Heart left ventricle (tissue), 13 donors: Measurements from ENCODE around the gene ZNF408.

Source experiments
- POLR2A ChIP-seq, 2 donors: fragments of 450-650 bp; IDR thresholded peaks; one replicate each; pipeline ENCODE4 v1.6.1; 2017; ENCODE audit warnings: antibody characterized with exemption in 2 of 2, mild to moderate bottlenecking in 2 of 2, moderate library complexity in 2 of 2
- TF ChIP-seq, protein P1 (sequence below), 12 donors: fragments of 200-600 bp; sonication (generic) in 4 of 12; IDR thresholded peaks; one replicate each; pipeline versions ENCODE4 v1.5.0 to v1.8.0; 2018 to 2022; ENCODE audit warnings: antibody characterized with exemption in 12 of 12, mild to moderate bottlenecking in 5 of 12
- donor health status: ischemic (EF 13 %, LVEDD 7.1; RV severe dilation, severe dysfunction).
- donor health status: DM: no; HTN: yes; CAD: no.
- donor health status: DM: no; HTN: no; CAD: no.
- donor health status: ischemic (EF 25% LVEDD 6.9; RV normal size, moderate dysfunction).
- donor health status: ischemic (EF 25% LVEDD 5.7; RV mildly dilated, moderate dysfunction).
- donor health status: ischemic (EF 35%, LVEDD 5.7; RV mildly dilated, moderate dysfunction).
- donor health status: nonischemic (EF 11% LVEDD 7.7; RV severe dilation, severe dysfunction).
- donor health status: DM: yes; HTN: yes; CAD: no.
- donor health status: PGD.
- donor health status: ischemic (EF 29% LVEDD 5.4; RV normal size, mild dysfunction).
- donor health status: nonischemic (EF 23%, LVEDD 6.1; RV moderate dilation, normal function).

GRCh38 chr11:46663277-46663940 is 37.4 kb upstream of the ZNF408 start:
- TF ChIP-seq, protein P1, sequence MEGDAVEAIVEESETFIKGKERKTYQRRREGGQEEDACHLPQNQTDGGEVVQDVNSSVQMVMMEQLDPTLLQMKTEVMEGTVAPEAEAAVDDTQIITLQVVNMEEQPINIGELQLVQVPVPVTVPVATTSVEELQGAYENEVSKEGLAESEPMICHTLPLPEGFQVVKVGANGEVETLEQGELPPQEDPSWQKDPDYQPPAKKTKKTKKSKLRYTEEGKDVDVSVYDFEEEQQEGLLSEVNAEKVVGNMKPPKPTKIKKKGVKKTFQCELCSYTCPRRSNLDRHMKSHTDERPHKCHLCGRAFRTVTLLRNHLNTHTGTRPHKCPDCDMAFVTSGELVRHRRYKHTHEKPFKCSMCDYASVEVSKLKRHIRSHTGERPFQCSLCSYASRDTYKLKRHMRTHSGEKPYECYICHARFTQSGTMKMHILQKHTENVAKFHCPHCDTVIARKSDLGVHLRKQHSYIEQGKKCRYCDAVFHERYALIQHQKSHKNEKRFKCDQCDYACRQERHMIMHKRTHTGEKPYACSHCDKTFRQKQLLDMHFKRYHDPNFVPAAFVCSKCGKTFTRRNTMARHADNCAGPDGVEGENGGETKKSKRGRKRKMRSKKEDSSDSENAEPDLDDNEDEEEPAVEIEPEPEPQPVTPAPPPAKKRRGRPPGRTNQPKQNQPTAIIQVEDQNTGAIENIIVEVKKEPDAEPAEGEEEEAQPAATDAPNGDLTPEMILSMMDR (IDR thresholded peaks at IDR 0.05): no peak
- no peak for TF ChIP-seq POLR2A (IDR thresholded peaks at IDR 0.05)
